GM18502 (cell line): Measurements from ENCODE around the gene PCDHGC4.

Experiments
- ATAC-seq: cut with Tn5 transposase; IDR thresholded peaks from one replicate; pipeline ENCODE4 v1.9.1; 2021; ENCODE audit warnings: mild to moderate bottlenecking; ENCODE audit not compliant: unreplicated experiment, poor library complexity

PCDHGC4 gene

GRCh38 chr5:141484641-141485311 lies at the start of gene PCDHGC4:
PCDHGC4 (plus strand) TSS chr5:141485030; CDS start chr5:141485174, 144 bp downstream.
- peak; percentile 46 for ATAC-seq

- no peak for ATAC-seq
These were observed 47.6 kb upstream of the PCDHGC4 start for GRCh38 chr5:141437221-141437620.

DNA sequence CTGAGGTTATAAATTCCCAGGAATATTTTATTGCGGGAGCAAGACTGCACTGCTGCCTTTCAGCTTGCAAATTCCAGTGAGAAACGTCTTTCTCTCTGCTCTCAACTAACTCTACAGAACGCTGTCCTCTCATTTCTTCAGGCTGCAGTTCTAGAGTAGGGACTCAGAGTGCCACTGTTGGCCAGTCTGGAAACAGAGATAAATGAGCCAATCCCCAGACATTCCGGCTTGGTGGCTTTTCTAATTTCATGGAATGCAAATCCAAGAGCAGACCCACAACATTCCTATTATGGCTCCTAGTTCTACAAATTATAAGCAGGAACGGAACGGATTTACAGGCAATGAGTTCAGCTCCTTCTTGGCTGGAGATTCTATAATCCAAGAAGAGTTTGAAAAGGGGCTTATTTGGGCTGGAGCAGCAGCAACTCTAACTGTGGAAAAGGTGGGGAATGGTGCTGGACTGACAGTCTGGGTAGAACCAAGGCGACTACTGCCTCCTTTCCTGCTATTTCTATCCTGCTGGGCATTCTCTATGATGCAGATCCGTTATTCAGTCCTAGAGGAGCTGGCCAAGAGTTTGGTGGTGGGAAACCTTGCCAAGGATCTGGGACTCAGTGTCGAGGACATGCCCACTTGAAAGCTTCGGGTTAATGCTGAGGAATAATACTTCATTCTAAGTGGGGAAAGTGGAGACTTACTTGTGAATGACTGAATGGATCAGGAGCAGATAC lies 45.3 kb upstream of the PCDHGC4 start:
- no peak for ATAC-seq

DNA sequence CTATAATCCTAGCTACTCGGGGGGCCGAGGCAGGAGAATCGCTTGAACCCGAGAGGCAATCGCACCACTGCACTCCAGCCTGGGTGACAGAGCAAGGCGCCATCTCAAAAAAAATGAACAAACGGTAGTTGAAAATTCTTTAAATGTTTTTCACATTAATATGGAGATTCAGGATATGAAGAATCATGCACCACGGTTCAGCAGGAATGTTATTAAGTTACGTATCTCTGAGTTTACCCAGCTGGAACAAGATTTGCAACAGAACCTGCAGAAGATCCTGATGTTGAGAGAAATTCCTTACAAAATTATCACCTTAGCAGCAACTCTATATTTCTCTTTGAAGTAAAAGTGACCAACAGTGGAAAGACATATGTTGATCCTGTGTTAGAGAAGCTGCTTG lies 44.5 kb upstream of the PCDHGC4 start:
- no peak for ATAC-seq

- ATAC-seq, result no peak
These were observed 43.2 kb upstream of the PCDHGC4 start for GRCh38 chr5:141441571-141442170.

GRCh38 chr5:141465351-141465750 lies 19.5 kb upstream of the PCDHGC4 start:
- ATAC-seq, result no peak

DNA sequence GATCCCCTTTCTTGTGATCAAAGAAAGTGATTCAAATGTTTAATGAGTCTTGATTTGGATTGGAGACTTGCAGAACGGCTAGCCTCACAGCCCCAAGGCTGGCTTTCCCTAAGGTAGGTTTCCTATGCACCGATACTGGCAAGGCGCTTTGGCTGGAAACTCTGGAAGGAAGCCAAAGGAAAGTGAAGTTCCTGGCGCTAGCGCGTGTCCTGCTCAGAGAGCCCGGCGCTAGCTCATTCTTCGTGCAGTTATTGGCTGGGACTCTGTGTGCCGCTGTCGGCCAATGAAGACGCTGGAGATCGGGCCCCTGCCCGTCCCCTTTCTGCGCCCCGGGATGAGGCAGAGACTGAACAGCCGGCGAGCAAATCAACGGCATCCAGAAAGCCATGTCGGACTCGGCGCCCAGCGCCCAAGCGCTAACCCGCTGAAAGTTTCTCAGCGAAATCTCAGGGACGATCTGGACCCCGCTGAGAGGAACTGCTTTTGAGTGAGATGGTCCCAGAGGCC lies 9.2 kb upstream of the PCDHGC4 start, which contains the start of gene PCDHGC3:
PCDHGC3 (plus strand) TSS at position 342 of the 507 bp plus-strand sequence; CDS start at position 493, 151 bp downstream.
- peak; percentile 98 for ATAC-seq

DNA sequence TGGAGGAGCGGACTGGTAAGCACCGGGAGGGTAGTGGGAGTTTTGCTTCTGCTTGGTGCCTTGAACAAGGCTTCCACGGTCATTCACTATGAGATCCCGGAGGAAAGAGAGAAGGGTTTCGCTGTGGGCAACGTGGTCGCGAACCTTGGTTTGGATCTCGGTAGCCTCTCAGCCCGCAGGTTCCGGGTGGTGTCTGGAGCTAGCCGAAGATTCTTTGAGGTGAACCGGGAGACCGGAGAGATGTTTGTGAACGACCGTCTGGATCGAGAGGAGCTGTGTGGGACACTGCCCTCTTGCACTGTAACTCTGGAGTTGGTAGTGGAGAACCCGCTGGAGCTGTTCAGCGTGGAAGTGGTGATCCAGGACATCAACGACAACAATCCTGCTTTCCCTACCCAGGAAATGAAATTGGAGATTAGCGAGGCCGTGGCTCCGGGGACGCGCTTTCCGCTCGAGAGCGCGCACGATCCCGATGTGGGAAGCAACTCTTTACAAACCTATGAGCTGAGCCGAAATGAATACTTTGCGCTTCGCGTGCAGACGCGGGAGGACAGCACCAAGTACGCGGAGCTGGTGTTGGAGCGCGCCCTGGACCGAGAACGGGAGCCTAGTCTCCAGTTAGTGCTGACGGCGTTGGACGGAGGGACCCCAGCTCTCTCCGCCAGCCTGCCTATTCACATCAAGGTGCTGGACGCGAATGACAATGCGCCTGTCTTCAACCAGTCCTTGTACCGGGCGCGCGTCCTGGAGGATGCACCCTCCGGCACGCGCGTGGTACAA lies 8.5 kb upstream of the PCDHGC4 start:
- peak; percentile 31 for ATAC-seq

- ATAC-seq, result no peak
These were observed 7.7 kb upstream of the PCDHGC4 start for GRCh38 chr5:141477044-141477575.

- no peak for ATAC-seq
These were observed 7.0 kb upstream of the PCDHGC4 start for GRCh38 chr5:141477815-141478214.

- no peak for ATAC-seq
These were observed 6.4 kb upstream of the PCDHGC4 start for GRCh38 chr5:141478321-141478945.

DNA sequence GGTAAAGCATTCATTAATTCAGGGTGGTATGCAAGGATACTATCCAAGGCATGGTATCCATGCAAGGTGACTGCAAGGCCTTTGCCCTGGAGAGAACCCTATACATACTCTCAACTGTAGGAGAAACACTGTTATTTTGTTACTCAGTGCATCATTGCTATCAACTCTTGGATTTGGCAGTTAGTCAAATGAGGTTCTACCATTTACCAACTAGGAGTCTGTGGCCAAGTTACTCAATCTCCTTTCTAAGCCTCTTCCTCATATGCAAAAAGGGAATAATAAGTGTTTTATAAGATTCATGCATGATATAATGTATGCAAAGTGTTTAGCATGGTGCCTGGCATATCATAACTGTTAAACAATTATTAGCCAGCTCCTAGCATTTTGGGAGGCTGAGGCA lies 5.1 kb upstream of the PCDHGC4 start:
- no peak for ATAC-seq

DNA sequence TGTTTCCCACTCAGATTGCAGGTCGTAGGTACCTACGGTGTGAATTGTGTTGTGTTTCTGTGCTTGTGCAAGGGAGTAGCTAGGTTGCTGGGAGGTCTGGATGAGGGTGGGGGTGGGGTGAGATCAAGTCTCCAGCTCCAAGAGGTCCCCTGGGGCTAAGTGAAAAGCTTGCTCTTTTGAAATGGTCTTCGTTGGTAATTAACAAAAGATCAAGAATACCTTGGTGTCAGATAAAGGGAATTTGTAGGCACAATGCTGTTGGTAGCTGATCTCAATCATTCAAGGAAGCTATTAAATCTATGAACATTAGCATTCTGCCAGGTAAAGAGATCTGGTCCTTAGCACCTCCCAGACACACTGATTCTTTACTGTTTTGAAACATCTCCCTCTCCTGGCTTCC lies 928 bp upstream of the PCDHGC4 start:
- ATAC-seq, result no peak

- no peak for ATAC-seq
These were observed 555 bp upstream of the PCDHGC4 start for GRCh38 chr5:141484310-141484640.

DNA sequence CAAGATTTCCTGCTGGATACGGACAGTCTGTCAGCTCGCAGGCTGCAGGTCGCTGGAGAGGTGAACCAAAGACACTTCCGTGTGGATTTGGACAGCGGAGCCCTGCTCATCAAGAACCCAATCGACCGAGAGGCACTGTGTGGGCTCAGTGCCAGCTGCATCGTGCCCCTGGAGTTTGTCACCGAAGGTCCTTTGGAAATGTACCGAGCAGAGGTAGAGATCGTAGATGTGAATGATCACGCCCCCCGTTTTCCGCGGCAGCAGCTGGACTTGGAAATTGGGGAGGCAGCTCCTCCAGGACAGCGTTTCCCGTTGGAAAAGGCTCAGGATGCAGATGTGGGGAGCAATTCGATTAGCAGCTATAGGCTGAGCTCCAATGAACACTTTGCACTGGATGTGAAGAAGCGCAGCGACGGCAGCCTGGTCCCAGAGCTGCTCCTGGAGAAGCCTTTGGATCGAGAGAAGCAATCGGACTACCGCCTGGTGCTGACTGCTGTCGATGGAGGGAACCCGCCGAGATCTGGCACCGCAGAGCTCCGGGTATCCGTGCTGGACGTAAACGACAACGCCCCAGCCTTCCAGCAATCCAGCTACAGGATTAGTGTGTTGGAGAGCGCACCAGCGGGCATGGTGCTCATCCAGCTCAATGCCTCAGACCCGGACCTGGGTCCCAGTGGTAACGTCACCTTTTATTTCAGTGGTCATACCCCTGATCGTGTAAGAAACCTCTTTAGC lies 658 bp downstream of the PCDHGC4 start:
- no peak for ATAC-seq

DNA sequence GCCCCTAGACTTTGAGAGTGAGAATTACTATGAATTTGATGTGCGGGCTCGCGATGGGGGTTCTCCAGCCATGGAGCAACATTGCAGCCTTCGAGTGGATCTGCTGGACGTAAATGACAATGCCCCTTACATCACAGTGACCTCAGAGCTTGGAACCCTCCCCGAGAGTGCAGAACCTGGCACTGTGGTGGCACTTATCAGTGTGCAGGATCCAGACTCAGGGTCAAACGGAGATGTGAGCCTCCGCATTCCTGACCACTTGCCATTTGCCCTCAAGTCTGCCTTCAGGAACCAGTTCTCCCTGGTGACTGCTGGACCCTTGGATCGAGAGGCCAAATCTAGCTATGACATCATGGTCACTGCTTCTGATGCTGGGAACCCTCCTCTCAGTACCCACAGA lies 1.3 kb downstream of the PCDHGC4 start:
- ATAC-seq, result no peak

- ATAC-seq, result no peak
These were observed 2.3 kb downstream of the PCDHGC4 start for GRCh38 chr5:141487131-141487530.

GRCh38 chr5:141488591-141489561 lies 4.0 kb downstream of the PCDHGC4 start, which contains the start of gene PCDHGC5:
PCDHGC5 (plus strand) TSS chr5:141489081; CDS start chr5:141489241, 160 bp downstream.
- ATAC-seq, result no peak
